A549 (cell line): ENCODE results near the gene COBL.

Source experiments
- ESRRA ChIP-seq: fragments of 150-350 bp; IDR thresholded peaks from 2 replicates; pipeline ENCODE4 v1.6.1; 2014; ENCODE audit warnings: mild to moderate bottlenecking, low read length, borderline replicate concordance
- HOXA7 ChIP-seq: fragments of 250-450 bp; sonication (Bioruptor Pico); IDR thresholded peaks from 2 replicates; pipeline ENCODE4 v1.5.0; 2020; ENCODE audit warnings: mild to moderate bottlenecking, moderate library complexity
- MAFK ChIP-seq: fragments of 450-650 bp; IDR thresholded peaks from 2 replicates; pipeline ENCODE4 v1.6.1; 2014; ENCODE audit not compliant: partially characterized antibody
- MAX ChIP-seq: IDR thresholded peaks from 2 replicates; pipeline ENCODE4 v1.6.1; 2012
- POLR2A ChIP-seq: IDR thresholded peaks from 2 replicates; pipeline ENCODE4 v1.6.1; 2012; ENCODE audit warnings: mild to moderate bottlenecking, low read length
- POLR2AphosphoS2 ChIP-seq: conservative IDR thresholded peaks from 2 replicates; pipeline ENCODE4 v1.6.1; 2012; ENCODE audit warnings: low read length, improper control_type of control experiment, inconsistent platforms
- SMC3 ChIP-seq: fragments of >200 bp; sonication (Bioruptor Twin); formaldehyde crosslinking; IDR thresholded peaks from 3 replicates; pipeline ENCODE4 v1.6.1; 2018; ENCODE audit warnings: inconsistent platforms
- TF ChIP-seq, protein P1 (sequence below): fragments of >200 bp; sonication (Bioruptor Twin); formaldehyde crosslinking; IDR thresholded peaks from 3 replicates; pipeline ENCODE4 v1.5.1; 2016

- TF ChIP-seq, protein P1, sequence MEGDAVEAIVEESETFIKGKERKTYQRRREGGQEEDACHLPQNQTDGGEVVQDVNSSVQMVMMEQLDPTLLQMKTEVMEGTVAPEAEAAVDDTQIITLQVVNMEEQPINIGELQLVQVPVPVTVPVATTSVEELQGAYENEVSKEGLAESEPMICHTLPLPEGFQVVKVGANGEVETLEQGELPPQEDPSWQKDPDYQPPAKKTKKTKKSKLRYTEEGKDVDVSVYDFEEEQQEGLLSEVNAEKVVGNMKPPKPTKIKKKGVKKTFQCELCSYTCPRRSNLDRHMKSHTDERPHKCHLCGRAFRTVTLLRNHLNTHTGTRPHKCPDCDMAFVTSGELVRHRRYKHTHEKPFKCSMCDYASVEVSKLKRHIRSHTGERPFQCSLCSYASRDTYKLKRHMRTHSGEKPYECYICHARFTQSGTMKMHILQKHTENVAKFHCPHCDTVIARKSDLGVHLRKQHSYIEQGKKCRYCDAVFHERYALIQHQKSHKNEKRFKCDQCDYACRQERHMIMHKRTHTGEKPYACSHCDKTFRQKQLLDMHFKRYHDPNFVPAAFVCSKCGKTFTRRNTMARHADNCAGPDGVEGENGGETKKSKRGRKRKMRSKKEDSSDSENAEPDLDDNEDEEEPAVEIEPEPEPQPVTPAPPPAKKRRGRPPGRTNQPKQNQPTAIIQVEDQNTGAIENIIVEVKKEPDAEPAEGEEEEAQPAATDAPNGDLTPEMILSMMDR: no peak
- TF ChIP-seq ESRRA: no peak
- TF ChIP-seq MAX: no peak
- no peak for TF ChIP-seq POLR2A
- no peak for TF ChIP-seq POLR2AphosphoS2
- TF ChIP-seq HOXA7: no peak
- no peak for TF ChIP-seq SMC3
- no peak for TF ChIP-seq MAFK
Measured at GRCh38 chr7:51352174-51353100, 35.8 kb upstream of the COBL start.
